ENCODE measurements around the gene ADAMTS1. TPM values are rescaled to one million over a fixed set of nuclear protein-coding genes. Genes with fewer than 3 reads are reported as not detected.

ADAMTS1 gene
- 0.07 to 0.19 TPM (median 0.17 TPM) in 5 replicates for total RNA-seq (2022; extraction: Qiagen RNA extraction)

DNA sequence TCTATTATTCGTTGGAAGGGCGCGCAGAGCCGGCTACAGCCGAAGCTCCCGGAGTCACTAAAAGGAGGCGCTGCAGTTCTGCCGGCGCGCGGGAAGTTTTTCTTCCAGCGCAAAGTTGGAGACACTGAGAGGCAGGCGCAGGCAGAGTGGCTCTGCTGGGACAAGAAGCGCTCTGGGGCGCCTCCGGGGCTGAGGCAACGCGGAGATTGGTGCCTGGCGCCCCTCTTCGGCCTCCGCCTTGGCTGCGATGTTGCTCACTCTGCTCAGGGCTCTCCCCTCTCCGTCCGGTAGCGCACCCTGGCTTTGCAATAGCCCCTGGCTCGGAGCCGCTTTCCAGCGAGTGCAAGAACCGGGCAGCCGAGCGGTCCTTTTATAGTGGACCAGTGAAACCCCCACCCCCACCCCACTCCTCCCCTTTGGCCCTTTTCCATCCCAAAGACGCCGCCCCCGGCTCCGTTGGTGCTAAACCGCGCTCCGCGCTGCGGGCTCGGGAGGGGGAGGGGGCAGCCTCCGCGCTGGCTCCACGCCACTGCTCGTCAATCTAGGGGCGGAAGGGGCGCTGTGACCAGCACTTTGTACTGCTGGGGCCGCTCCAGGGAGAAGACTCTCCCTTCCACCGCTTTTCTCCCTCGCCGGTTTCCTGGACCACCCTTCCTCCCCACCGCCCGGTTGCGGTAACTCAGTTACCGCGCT is at the start of gene ADAMTS1:
Gene ADAMTS1, minus strand, starts transcription at position 344 of the 693 bp plus-strand sequence. CDS start 455 bp downstream, outside the sequence.

Other genes with a start within 250 kb of the ADAMTS1 start
- not detected in 5 replicates for gene ADAMTS5, start 121.7 kb upstream of the ADAMTS1 start, total RNA-seq (2022; extraction: Qiagen RNA extraction)

Measured in A549 treated with CORT108297 at 1 μM for 4 hours (cell line).